Prostate gland (tissue), 2 donors: ENCODE measurements around the gene CHSY1. TPM values are rescaled to one million over a fixed set of nuclear protein-coding genes. Genes with fewer than 3 reads are reported as not detected.
A peak's percentile ranks its signal among the peaks of the same experiment; 100 is the strongest.

ENCODE experiments used
- DNase-seq: peaks from one replicate; pipeline ENCODE4 v3.0.0-alpha.2; 2019; ENCODE audit warnings: low spot score
- H3K27ac ChIP-seq, 2 donors: fragments of 200-600 bp; sonication (generic); 2 replicates each; pipeline ENCODE4 v1.5.1; 2017 to 2019
- H3K27me3 ChIP-seq: fragments of 200-600 bp; sonication (generic); replicated peaks from 2 replicates; pipeline ENCODE4 v1.5.1; 2019; ENCODE audit not compliant: insufficient read depth
- H3K36me3 ChIP-seq, 2 donors: fragments of 200-600 bp; sonication (generic); 1 replicate in 1 of 2; 2 replicates in 1 of 2; pipeline versions ENCODE4 v1.5.1 to v1.8.1; 2017 to 2019
- H3K4me1 ChIP-seq: fragments of 200-600 bp; sonication (generic); replicated peaks from 2 replicates; pipeline ENCODE4 v1.5.1; 2019
- H3K4me3 ChIP-seq, 2 donors: fragments of 200-600 bp; sonication (generic); 2 replicates each; pipeline ENCODE4 v1.5.1; 2017 to 2019
- H3K9me3 ChIP-seq: fragments of 200-600 bp; sonication (generic); 2 replicates; pipeline ENCODE4 v1.5.1; 2017
- POLR2A ChIP-seq: fragments of 450-650 bp; IDR thresholded peaks from one replicate; pipeline ENCODE4 v1.6.1; 2016; ENCODE audit warnings: antibody characterized with exemption, mild to moderate bottlenecking
- POLR2AphosphoS5 ChIP-seq: sonication (generic); formaldehyde crosslinking; IDR thresholded peaks from one replicate; pipeline ENCODE4 v1.6.1; 2017; ENCODE audit warnings: antibody characterized with exemption
- WGBS: methylation state at CpG from one replicate; pipeline ENCODE4 v1.1.5; 2018; 5-methylcytosine and 5-hydroxymethylcytosine counted together
- intact Hi-C: fragments of 100-400 bp; cut with DNase I; formaldehyde crosslinking; loops from one replicate; pipeline ENCODE4 v1.14.2; 2022
- total RNA-seq, 2 donors: library from RNA; depleted of rRNA; stranded (reverse); fragments of >200 nt; gene quantifications; one replicate each; pipeline ENCODE4 v1.1.0, GENCODE V29; 2016
- TF ChIP-seq, protein P1 (sequence below), 4 experiments: fragments of 200-600 bp in 2 of 4; fragments of 450-650 bp in 2 of 4; sonication (generic) in 2 of 4; IDR thresholded peaks; 1 replicate in 3 of 4; 2 replicates in 1 of 4; pipeline ENCODE4 v1.5.1; 2016 to 2019; ENCODE audit warnings: antibody characterized with exemption in 4 of 4, mild to moderate bottlenecking in 2 of 4, moderate library complexity in 2 of 4

The CHSY1 gene
- total RNA-seq, 2 donors from 2014 or later, result 30.4 to 46.4 TPM

GRCh38 chr15:101178479-101178878, 73.4 kb downstream of the CHSY1 start:
- H3K4me1 ChIP-seq, result peaks cover 21% of the 10 kb centered on the region
- intact Hi-C loops, result no loop called here
- TF ChIP-seq POLR2A, result no peak
- TF ChIP-seq POLR2AphosphoS5, result no peak
- TF ChIP-seq, protein P1, sequence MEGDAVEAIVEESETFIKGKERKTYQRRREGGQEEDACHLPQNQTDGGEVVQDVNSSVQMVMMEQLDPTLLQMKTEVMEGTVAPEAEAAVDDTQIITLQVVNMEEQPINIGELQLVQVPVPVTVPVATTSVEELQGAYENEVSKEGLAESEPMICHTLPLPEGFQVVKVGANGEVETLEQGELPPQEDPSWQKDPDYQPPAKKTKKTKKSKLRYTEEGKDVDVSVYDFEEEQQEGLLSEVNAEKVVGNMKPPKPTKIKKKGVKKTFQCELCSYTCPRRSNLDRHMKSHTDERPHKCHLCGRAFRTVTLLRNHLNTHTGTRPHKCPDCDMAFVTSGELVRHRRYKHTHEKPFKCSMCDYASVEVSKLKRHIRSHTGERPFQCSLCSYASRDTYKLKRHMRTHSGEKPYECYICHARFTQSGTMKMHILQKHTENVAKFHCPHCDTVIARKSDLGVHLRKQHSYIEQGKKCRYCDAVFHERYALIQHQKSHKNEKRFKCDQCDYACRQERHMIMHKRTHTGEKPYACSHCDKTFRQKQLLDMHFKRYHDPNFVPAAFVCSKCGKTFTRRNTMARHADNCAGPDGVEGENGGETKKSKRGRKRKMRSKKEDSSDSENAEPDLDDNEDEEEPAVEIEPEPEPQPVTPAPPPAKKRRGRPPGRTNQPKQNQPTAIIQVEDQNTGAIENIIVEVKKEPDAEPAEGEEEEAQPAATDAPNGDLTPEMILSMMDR (IDR thresholded peaks at IDR 0.05), result no peak
- no peaks in the 10 kb centered on the region for H3K27me3 ChIP-seq
- H3K9me3 ChIP-seq, result no peaks in the 10 kb centered on the region
- H3K27ac ChIP-seq, result peak overlapping the region; percentile 76 to 77
- H3K36me3 ChIP-seq, result no peaks in the 10 kb centered on the region
- DNase-seq, result no peak
- no peak overlapping the region for H3K4me3 ChIP-seq
- 54% methylated on average over 18 of the region's 18 CpGs for WGBS

DNA sequence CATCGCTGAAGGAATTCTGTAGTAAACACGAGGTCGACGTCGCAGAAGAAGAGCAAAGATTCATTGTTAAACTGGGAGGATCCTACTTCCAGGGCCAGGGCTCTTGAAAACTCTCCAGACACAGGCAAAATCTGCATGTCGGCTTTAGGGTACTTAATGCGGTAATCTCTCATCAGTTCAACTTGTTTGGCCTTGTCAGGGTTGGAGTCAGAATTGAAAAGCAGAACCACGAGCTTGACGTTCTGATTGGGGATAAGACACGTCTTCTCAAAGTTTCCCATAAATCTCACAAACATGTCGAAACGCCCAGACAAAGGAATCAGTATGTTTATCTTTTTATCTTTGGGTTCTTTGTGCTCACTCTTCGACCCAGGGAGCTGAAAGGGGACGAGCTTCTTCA, 74.0 kb downstream of the CHSY1 start:
- Histone ChIP-seq H3K4me1 (peaks cover 21% of the 10 kb centered on the region), H3K27ac (peak overlapping the region; percentile 76 to 77)

GRCh38 chr15:101176625-101177024, 75.2 kb downstream of the CHSY1 start:
- Histone ChIP-seq H3K4me1 (peaks cover 21% of the 10 kb centered on the region), H3K27ac (peak overlapping the region in 1 of 2 donors; percentile 77), H3K9me3 (no peaks in the 10 kb centered on the region), H3K4me3 (no peak overlapping the region), H3K36me3 (no peaks in the 10 kb centered on the region), H3K27me3 (no peaks in the 10 kb centered on the region)
- TF ChIP-seq, protein P1 (IDR thresholded peaks at IDR 0.05), result no peak
- TF ChIP-seq POLR2AphosphoS5 (peak; percentile 48), POLR2A (no peak)
- intact Hi-C loops, result no loop called here
- no peak for DNase-seq
- WGBS, result 41% methylated on average over 5 of the region's 5 CpGs

More for the DNA sequence above, 74.0 kb downstream of the CHSY1 start:
- Histone ChIP-seq H3K9me3 (no peaks in the 10 kb centered on the region), H3K27me3 (no peaks in the 10 kb centered on the region), H3K36me3 (no peaks in the 10 kb centered on the region), H3K4me3 (no peak overlapping the region)
- intact Hi-C loops, result no loop called here
- 48% methylated on average over 14 of the region's 14 CpGs for WGBS
- no peak for DNase-seq
- TF ChIP-seq, protein P1 (IDR thresholded peaks at IDR 0.05), result no peak
- peak; percentile 12 for TF ChIP-seq POLR2AphosphoS5

DNA sequence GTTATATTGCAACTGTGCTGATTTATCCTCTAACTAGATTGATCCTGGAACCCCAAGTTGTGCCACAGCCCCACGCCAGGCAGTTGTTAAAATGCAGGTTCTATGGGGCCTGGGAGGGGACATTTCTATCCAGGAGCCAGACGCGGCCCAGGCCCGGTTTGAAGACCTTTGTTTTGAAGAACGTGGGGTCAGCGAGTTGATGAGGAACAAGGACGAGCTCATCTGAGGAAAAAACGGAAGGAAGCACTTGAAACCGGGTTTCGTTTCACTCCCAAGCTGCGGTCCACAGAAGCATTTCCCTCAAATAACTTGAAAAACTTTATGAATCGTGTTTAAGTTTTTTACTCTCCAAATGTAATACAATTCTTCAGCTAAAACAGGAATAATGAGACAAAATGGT, 76.4 kb downstream of the CHSY1 start:
- Histone ChIP-seq H3K4me1 (peaks cover 13% of the 10 kb centered on the region), H3K36me3 (no peaks in the 10 kb centered on the region), H3K4me3 (no peak overlapping the region), H3K27ac (no peak overlapping the region), H3K27me3 (no peaks in the 10 kb centered on the region), H3K9me3 (no peaks in the 10 kb centered on the region)
- DNase-seq, result no peak
- intact Hi-C loops, result no loop called here
- TF ChIP-seq POLR2AphosphoS5 (no peak), POLR2A (no peak)
- TF ChIP-seq, protein P1 (IDR thresholded peaks at IDR 0.05), result no peak
- 80% methylated on average over 12 of the region's 12 CpGs for WGBS

DNA sequence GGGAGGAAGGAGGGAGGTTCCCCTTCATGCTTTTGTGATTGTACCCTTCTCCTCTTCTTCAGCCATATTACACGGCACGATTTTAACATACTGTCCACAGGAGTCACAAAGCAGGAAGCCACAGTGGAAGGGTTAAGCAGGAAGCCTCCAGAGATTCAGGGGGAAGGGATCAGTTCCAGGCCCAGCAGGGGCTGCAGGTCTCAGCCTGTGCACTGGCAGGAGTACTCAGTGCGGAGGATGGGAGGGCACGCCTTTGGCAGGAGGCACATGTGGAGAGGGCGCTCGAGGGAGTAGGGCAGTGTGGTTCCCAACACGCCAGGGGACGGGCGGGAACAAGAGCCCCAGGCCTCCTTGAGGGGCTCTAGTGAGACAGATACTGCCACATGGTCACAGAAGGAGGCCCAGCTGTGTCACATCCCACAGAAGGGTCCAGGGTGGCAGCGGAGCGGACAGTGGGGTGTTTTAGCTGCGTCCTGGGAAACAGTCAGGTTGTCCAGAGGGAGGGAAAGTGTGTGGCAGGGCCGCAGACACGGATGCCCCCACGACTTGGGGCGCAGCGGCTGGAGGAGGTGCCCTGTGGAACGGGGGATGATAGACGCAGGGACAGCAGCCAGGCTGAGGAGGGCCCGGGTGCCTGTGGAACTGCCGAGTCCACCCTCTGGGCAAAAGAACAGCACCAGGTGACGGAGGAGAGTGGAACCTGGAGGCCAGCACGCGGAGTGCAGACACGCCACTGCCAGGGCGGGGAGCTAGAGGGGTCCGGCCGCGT, 77.5 kb downstream of the CHSY1 start:
- peak; percentile 64 for DNase-seq
- WGBS, result 74% methylated on average over 29 of the region's 29 CpGs
- Histone ChIP-seq H3K4me3 (no peak overlapping the region), H3K27me3 (no peaks in the 10 kb centered on the region), H3K9me3 (no peaks in the 10 kb centered on the region), H3K4me1 (peaks cover 2% of the 10 kb centered on the region), H3K36me3 (no peaks in the 10 kb centered on the region), H3K27ac (peak overlapping the region in 1 of 2 donors; percentile 32)
- intact Hi-C loops, result no loop called here
- peak; percentile 65 for TF ChIP-seq POLR2AphosphoS5
- TF ChIP-seq POLR2A, result no peak
